ENCODE results near the gene CCSER2. TPM values are rescaled to one million over a fixed set of nuclear protein-coding genes. Genes with fewer than 3 reads are reported as not detected.
"Not testable (repeated sequence)": the region's sequence is repeated elsewhere in the genome, so short reads cannot be mapped to it uniquely, and the experiment has no call there.

The CCSER2 gene
- total RNA-seq, 8 experiments from 2014 or later = 11.2 to 49.0 (median 35.0) TPM

DNA sequence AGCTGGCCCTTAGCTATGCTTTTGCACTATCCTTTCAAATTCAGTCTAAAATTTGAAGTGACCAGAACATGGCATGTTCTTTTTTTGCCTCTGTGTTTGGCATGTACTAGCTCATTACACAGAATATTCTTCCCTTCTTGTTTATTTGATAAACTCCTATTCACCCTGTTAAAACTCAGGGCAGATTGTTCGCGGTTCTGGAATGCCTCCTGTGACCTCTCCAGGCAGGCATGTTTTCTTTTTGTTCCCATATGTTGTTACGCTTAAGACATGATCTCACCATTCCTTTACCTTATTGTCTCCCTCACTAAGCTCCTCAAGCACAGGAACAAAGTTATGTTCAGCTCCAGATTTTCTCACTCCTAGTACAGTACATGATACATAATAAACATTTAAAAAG is 181.7 kb downstream of the CCSER2 start:
- ATAC-seq (replicated peaks in 6 of 8) = peak in 1 of 8 experiments; percentile 36
- no peak overlapping the region for H3K27ac ChIP-seq
- H3K4me3 ChIP-seq = no peak overlapping the region
- 80 to 100% (median 90%) methylated on average over 1 to 3 of the region's 3 CpGs; no CpG with 5 or more reads in 1 of the 10 experiments for WGBS, 10 experiments
- no peaks in the 10 kb centered on the region for H3K4me1 ChIP-seq (replicated peaks in 1 of 2)
- in situ Hi-C loops (cut with MboI; ENCODE audit: low pct_unique_long_range_greater_than_20kb in 2 of 9, low sequenced_read_pairs in 9 of 9, unreplicated experiment in 9 of 9) = no loop called here

DNA sequence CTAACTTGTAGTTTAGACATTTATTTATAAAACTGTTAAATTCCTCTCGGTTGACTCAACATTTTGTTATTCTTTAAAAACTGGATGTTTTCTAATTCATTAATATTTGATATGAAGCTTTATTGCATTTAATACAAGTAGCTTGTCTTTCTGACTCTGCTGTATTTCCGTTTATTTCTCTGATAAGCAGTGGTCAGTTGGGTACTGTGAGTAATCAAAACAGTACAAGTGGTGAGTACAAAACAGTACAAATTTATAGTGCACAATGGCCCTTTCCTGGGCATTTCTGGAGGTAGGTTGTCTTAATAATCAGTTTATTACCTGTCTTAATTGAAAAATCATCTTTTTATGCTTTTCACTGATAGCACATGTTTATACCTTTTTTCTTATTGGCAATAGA is 182.7 kb downstream of the CCSER2 start:
- in situ Hi-C loops (cut with MboI; ENCODE audit: low pct_unique_long_range_greater_than_20kb in 2 of 9, low sequenced_read_pairs in 9 of 9, unreplicated experiment in 9 of 9) = no loop called here
- no peaks in the 10 kb centered on the region for H3K4me1 ChIP-seq (replicated peaks in 1 of 2)
- no peak overlapping the region for H3K27ac ChIP-seq
- ATAC-seq (replicated peaks in 6 of 8) = no peak
- 75 to 100% (median 93%) methylated on average over 1 to 2 of the region's 2 CpGs for WGBS, 10 experiments
- no peak overlapping the region for H3K4me3 ChIP-seq

DNA sequence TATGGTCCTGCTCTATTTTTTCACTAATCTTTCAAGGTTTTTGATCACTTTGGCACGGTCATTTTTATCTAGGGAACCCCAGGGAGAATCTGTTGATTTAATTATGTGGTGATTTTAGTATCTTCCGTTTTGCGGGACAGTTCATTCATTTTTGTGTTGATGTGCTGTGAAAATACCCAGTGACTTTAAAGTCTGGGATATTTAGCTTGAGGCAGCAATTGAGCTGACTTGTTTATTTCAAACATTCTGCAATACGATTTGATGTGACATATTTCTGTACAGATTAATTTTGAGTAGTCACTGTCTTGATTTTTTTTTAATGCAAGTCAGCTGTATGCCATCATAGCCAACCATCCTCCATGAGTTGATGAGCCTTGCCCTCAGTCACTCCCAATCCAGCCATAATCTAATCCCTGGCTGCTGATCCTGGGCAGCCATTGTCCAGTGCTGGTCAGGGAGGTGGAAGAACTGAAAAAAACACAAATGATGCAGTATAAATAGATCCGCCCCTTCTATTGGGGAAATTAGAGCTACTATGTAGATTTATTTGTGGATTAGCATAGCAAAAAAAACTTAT is 183.4 kb downstream of the CCSER2 start:
- in situ Hi-C loops (cut with MboI; ENCODE audit: low pct_unique_long_range_greater_than_20kb in 2 of 9, low sequenced_read_pairs in 9 of 9, unreplicated experiment in 9 of 9) = no loop called here
- ATAC-seq (replicated peaks in 6 of 8) = no peak
- H3K4me3 ChIP-seq = no peak overlapping the region
- WGBS, 10 experiments = 49 to 100% (median 97%) methylated on average over 1 to 5 of the region's 5 CpGs
- no peaks in the 10 kb centered on the region for H3K4me1 ChIP-seq (replicated peaks in 1 of 2)
- H3K27ac ChIP-seq = no peak overlapping the region

DNA sequence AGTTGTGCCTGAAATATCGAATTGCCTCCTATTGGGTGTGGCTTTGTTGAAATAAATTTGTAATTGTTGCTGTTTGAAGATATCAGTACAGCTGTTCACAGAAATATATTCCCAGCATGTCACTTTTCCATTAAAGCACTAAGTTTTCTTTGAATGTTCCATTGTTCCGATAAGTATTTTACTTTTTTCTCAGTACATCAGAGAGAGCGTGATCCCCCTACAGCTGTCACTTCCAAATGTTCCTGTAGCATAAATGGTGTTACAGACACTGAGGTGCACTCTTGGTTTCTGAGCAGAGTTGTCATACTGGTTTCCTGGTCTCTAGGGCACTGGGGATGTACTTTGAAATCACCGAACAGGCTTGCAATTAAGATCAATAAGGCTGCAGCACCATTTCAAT is 189.2 kb downstream of the CCSER2 start:
- H3K4me3 ChIP-seq = no peak overlapping the region
- in situ Hi-C loops (cut with MboI; ENCODE audit: low pct_unique_long_range_greater_than_20kb in 2 of 9, low sequenced_read_pairs in 9 of 9, unreplicated experiment in 9 of 9) = no loop called here
- peaks cover 4 to 20% of the 10 kb centered on the region in 2 donors for H3K4me1 ChIP-seq (replicated peaks in 1 of 2)
- no peak for ATAC-seq (replicated peaks in 6 of 8)
- WGBS, 10 experiments = 59 to 100% (median 93%) methylated on average over 1 to 4 of the region's 4 CpGs
- H3K27ac ChIP-seq = no peak overlapping the region

DNA sequence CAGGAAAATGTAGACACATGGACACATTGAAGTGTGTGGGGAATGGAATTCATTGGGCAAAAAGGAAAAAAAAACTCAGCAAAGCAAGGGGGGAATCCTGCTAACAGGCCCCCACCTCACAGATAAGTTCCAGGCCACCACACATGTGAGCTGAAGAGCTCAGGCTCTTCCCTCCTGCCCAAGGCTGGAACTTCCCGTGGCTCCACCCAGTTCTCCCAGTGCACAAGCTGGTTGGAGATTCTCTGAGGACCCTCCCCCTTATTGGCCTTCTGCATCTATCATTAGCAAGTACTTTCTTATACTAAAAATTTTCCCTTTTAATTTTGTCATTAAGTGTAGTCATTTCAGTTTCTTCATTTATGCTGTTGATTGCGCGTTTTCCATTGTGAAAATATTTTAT is 190.8 kb downstream of the CCSER2 start:
- Histone ChIP-seq H3K27ac (no peak overlapping the region), H3K4me3 (no peak overlapping the region), H3K4me1 (replicated peaks in 1 of 2) (peaks cover 19 to 34% of the 10 kb centered on the region in 2 donors)
- WGBS, 10 experiments = 90 to 100% (median 97%) methylated on average over 1 to 3 of the region's 3 CpGs; no CpG with 5 or more reads in 2 of the 10 experiments
- in situ Hi-C loops (cut with MboI; ENCODE audit: low pct_unique_long_range_greater_than_20kb in 2 of 9, low sequenced_read_pairs in 9 of 9, unreplicated experiment in 9 of 9) = no loop called here
- no peak for ATAC-seq (replicated peaks in 6 of 8)

DNA sequence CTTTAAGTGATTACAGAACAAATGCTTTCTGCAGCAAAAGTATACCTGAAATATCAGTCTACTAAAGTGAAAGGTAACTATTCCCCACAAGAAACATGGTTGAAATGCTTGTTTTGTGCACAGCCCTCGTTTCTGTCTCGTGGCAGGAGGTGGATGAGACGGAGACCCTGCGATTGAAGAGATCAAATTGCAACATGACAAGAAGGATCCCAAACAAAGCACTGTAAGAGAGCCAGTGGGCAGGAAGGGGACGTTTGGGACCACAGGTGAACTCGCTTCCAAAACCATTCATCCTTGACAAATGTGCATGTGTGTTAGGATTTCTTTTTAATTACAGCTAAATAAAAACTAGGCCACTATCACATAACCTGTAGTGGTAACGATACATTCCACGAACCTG is 192.6 kb downstream of the CCSER2 start:
- Histone ChIP-seq H3K27ac (no peak overlapping the region), H3K4me3 (no peak overlapping the region), H3K4me1 (replicated peaks in 1 of 2) (peaks cover 19 to 34% of the 10 kb centered on the region in 2 donors)
- no peak for ATAC-seq (replicated peaks in 6 of 8)
- in situ Hi-C loops (cut with MboI; ENCODE audit: low pct_unique_long_range_greater_than_20kb in 2 of 9, low sequenced_read_pairs in 9 of 9, unreplicated experiment in 9 of 9) = loop anchor here in 1 of 9 experiments (10.0 kb wide), 1 partner anchor 256 kb away; no protein-coding TSS in a partner anchor
- 17 to 93% (median 71%) methylated on average over 1 to 8 of the region's 8 CpGs; no CpG with 5 or more reads in 3 of the 10 experiments for WGBS, 10 experiments

DNA sequence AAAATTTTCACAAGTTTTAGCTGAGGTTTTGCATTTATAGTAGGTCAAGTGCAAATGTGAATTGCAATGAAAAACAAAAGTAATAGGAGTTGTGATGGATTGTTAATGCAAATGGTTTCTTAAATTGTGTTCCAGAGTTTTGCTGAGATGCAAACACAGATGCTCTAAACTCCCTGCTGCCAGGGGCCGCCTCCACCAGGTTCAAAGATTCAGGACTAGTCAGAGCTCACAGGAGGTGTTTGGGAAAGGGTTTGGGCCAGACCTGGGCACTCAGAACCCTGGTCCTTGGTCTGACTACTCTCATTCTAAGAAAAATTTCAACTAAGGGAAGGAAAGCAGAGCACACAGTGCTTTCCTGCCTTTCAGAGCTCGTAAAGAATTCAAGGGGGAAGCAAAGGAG is 193.1 kb downstream of the CCSER2 start:
- Histone ChIP-seq H3K27ac (no peak overlapping the region), H3K4me1 (replicated peaks in 1 of 2) (peaks cover 19 to 34% of the 10 kb centered on the region in 2 donors), H3K4me3 (no peak overlapping the region)
- 25 to 100% (median 80%) methylated on average over 1 to 2 of the region's 2 CpGs; no CpG with 5 or more reads in 3 of the 10 experiments for WGBS, 10 experiments
- peak in 1 of 8 experiments; percentile 25 for ATAC-seq (replicated peaks in 6 of 8)
- in situ Hi-C loops (cut with MboI; ENCODE audit: low pct_unique_long_range_greater_than_20kb in 2 of 9, low sequenced_read_pairs in 9 of 9, unreplicated experiment in 9 of 9) = loop anchor here in 1 of 9 experiments (10.0 kb wide), 1 partner anchor 257 kb away; no protein-coding TSS in a partner anchor

DNA sequence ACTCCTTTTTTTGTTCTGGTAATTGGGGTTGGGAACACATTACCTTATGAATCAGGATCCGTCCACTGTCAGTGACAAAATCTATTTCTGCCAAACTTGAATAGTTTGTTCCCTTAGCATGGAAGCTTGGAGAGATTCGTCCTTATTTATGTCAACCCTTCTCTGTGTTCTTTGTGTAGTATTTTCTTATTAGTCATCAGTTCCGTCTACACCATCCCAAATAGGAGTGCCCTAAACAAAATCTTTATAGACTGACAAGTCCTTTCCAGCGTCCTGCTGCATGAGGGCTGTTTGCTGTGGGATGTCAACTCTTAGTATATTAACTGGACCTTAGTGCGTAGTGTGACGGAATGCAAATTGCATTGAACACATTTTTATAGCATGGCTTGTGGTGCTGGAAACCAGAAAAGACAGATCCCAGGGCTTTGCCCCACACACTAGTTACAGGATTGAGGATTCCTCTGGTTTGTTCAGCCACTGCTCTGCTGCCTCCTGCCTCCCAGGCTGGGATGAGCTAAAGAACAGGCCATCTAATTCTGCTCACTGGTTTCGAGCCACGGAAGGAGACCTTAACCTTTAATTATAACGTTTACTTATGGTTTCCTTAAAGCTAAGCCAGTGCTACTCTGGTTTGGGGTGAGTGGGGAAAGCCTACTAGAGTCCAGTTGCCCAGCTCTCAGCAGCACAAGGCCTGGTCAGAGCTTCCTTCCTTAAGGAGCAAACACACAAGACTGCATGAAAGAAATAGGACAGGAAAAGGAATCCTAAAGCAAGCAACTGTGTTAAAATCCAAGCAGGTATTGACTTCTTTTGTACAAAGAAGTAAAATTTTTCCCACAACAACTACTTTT is 194.4 kb downstream of the CCSER2 start:
- no peak overlapping the region for H3K27ac ChIP-seq
- no peak overlapping the region for H3K4me3 ChIP-seq
- peak in 6 of 8 experiments; percentile 42 to 64 (median 52) for ATAC-seq (replicated peaks in 6 of 8)
- 21 to 71% (median 62%) methylated on average over 1 to 7 of the region's 9 CpGs for WGBS, 10 experiments
- in situ Hi-C loops (cut with MboI; ENCODE audit: low pct_unique_long_range_greater_than_20kb in 2 of 9, low sequenced_read_pairs in 9 of 9, unreplicated experiment in 9 of 9) = loop anchor here in 1 of 9 experiments (10.0 kb wide), 1 partner anchor 258 kb away; no protein-coding TSS in a partner anchor
- H3K4me1 ChIP-seq (replicated peaks in 1 of 2) = peaks cover 19 to 34% of the 10 kb centered on the region in 2 donors

DNA sequence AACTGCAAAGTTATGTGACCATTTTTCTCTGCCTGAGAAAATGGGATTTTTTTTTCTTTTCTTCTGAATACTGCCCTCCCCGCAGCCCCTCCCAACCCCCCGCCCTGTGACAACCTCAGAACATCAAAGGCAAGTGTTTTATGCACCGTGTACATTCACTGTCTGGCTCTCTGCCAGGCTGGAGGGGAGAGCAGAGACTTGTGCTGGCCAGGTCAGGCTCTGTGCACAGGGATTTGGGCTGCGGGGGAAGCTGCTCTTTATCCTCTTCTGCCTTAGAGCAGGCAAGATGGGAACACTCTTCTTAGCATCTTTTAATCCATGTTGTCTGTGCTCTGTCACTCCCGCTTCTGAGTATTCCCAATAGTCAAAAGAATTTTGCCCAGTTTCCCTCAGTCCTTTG is 195.1 kb downstream of the CCSER2 start:
- 6 to 71% (median 37%) methylated on average over 2 to 4 of the region's 5 CpGs; no CpG with 5 or more reads in 4 of the 10 experiments for WGBS, 10 experiments
- peak; percentile 26 to 71 (median 62) for ATAC-seq (replicated peaks in 6 of 8)
- peaks cover 19 to 34% of the 10 kb centered on the region in 2 donors for H3K4me1 ChIP-seq (replicated peaks in 1 of 2)
- in situ Hi-C loops (cut with MboI; ENCODE audit: low pct_unique_long_range_greater_than_20kb in 2 of 9, low sequenced_read_pairs in 9 of 9, unreplicated experiment in 9 of 9) = loop anchor here in 1 of 9 experiments (10.0 kb wide), 1 partner anchor 259 kb away; no protein-coding TSS in a partner anchor
- H3K4me3 ChIP-seq = no peak overlapping the region
- H3K27ac ChIP-seq = no peak overlapping the region

DNA sequence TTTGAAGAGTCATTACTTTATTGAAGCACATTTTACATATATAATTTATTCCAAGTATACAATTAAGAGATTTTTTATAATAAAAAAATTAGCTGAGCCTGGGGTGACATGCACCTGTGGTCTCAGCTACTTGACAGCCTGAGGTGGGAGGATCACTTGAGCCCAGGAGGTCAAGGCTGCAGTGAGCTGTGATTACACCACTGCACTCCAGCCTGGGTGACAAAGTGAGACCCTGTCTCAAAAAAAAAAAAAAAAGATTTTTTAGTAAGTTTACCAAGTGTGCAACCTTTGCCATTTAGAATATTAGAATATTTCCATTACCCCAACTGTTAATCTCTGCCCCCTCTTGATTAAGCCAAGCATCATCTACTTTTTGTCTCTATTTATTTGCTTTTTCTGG is 196.0 kb downstream of the CCSER2 start:
- Histone ChIP-seq H3K4me1 (replicated peaks in 1 of 2) (peaks cover 19 to 34% of the 10 kb centered on the region in 2 donors), H3K4me3 (no peak overlapping the region), H3K27ac (no peak overlapping the region)
- ATAC-seq (replicated peaks in 6 of 8) = no peak
- in situ Hi-C loops (cut with MboI; ENCODE audit: low pct_unique_long_range_greater_than_20kb in 2 of 9, low sequenced_read_pairs in 9 of 9, unreplicated experiment in 9 of 9) = loop anchor here in 1 of 9 experiments (10.0 kb wide), 1 partner anchor 260 kb away; no protein-coding TSS in a partner anchor

DNA sequence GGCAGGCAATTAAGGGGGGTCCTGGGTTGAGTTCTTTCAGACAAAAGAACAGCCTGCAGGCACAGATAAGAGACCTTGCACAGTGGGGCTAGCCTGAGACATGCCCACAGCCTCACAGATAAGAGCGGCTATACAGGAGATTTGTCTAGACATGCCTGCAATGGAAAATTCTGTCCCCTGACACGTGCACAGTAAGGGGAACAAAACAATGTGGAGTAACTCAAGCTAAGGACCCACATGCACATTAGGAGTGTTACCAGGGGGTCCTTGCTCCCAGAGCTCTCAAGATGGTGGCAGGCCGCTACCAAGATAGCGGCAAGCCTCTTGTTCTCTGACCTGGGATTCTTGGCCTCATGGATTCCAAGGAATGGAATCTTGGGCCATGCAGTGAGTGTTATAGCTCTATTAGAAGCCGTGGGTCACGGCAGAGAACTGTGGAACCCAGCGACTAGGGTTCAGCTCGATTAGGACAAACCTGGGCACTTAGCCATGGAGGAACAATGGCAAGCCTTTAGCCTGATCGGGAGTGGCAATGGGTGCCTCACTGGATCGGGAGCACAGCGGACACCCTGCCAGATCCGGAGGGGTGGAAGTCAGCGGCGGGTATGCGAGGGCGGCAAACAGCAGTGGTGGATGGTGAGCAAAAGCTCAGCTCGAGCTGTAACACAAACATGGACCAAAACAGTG is 196.9 kb downstream of the CCSER2 start:
- ATAC-seq (replicated peaks in 6 of 8) = no peak
- no peak overlapping the region for H3K4me3 ChIP-seq
- peaks cover 19 to 33% of the 10 kb centered on the region in 2 donors for H3K4me1 ChIP-seq (replicated peaks in 1 of 2)
- no peak overlapping the region for H3K27ac ChIP-seq
- in situ Hi-C loops (cut with MboI; ENCODE audit: low pct_unique_long_range_greater_than_20kb in 2 of 9, low sequenced_read_pairs in 9 of 9, unreplicated experiment in 9 of 9) = loop anchor here in 5 of 9 experiments (10.0 to 25.0 kb wide), 3 partner anchors 163 to 263 kb away; no protein-coding TSS in a partner anchor
- WGBS, 10 experiments = 0 to 100% (median 97%) methylated on average over 1 to 9 of the region's 17 CpGs; no CpG with 5 or more reads in 3 of the 10 experiments

DNA sequence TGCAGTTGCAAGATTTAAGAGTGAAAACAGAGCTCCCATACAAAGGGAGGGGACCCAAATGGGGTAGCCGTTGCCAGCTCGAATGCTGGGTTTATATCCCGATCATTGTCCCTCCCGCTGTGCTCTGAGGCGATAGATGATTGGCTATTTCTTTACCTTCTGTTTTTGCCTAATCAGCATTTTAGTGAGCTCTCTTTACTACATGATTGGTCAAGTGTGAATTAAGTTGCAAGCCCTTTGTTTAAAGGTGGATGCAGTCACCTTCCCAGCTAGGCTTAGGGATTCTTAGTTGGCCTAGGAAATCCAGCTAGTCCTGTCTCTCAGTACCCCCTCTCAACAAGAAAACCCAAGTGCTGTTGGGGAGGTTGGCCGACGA is 197.4 kb downstream of the CCSER2 start:
- H3K4me1 ChIP-seq (replicated peaks in 1 of 2) = peaks cover 19 to 28% of the 10 kb centered on the region in 2 donors
- ATAC-seq (replicated peaks in 6 of 8); H3K4me3 ChIP-seq; H3K27ac ChIP-seq: not testable (repeated sequence)
- in situ Hi-C loops (cut with MboI; ENCODE audit: low pct_unique_long_range_greater_than_20kb in 2 of 9, low sequenced_read_pairs in 9 of 9, unreplicated experiment in 9 of 9) = loop anchor here in 5 of 9 experiments (10.0 to 25.0 kb wide), 3 partner anchors 163 to 263 kb away; no protein-coding TSS in a partner anchor
- WGBS, 10 experiments = 80 to 100% (median 100%) methylated on average over 1 to 5 of the region's 7 CpGs; no CpG with 5 or more reads in 7 of the 10 experiments
